GM12864 (cell line): ENCODE data around the gene NKX2-8.

ENCODE experiments used
- DNase-seq: peaks from one replicate; pipeline ENCODE4 v3.0.0-alpha.2; 2011; ENCODE audit warnings: low read depth
- H3K4me3 ChIP-seq: 2 replicates; pipeline ENCODE4 v1.5.1; 2011; ENCODE audit warnings: mild to moderate bottlenecking, low read depth, low read length, control low read depth
- CTCF ChIP-seq: IDR thresholded peaks from 2 replicates; pipeline ENCODE4 v1.5.1; 2011; ENCODE audit warnings: low read depth, mild to moderate bottlenecking, moderate library complexity, low read length, control low read depth, inconsistent platforms; ENCODE audit errors: missing control alignments

The NKX2-8 gene

GRCh38 chr14:36618641-36619040, 36.2 kb upstream of the NKX2-8 start:
- TF ChIP-seq CTCF = no peak
- no peak overlapping the region for H3K4me3 ChIP-seq
- DNase-seq = no peak

- H3K4me3 ChIP-seq = no peak overlapping the region
- no peak for DNase-seq
- TF ChIP-seq CTCF = no peak
These were observed 35.4 kb upstream of the NKX2-8 start for GRCh38 chr14:36617824-36618223.

GRCh38 chr14:36605506-36605857, 23.1 kb upstream of the NKX2-8 start:
- DNase-seq = no peak
- no peak for TF ChIP-seq CTCF
- H3K4me3 ChIP-seq = no peak overlapping the region

GRCh38 chr14:36604757-36605505, 22.5 kb upstream of the NKX2-8 start:
- peak; percentile 79 for TF ChIP-seq CTCF

GRCh38 chr14:36600431-36600830, 18.0 kb upstream of the NKX2-8 start:
- no peak for TF ChIP-seq CTCF
- no peak for DNase-seq
- no peak overlapping the region for H3K4me3 ChIP-seq

More at GRCh38 chr14:36604757-36605505, 22.5 kb upstream of the NKX2-8 start:
- H3K4me3 ChIP-seq = no peak overlapping the region
- DNase-seq = peak; percentile 25

- no peak for DNase-seq
- no peak for TF ChIP-seq CTCF
- H3K4me3 ChIP-seq = no peak overlapping the region
These were observed 9.1 kb upstream of the NKX2-8 start for GRCh38 chr14:36591482-36591881.

- DNase-seq = no peak
- H3K4me3 ChIP-seq = no peak overlapping the region
- TF ChIP-seq CTCF = no peak
These were observed 6.4 kb upstream of the NKX2-8 start for GRCh38 chr14:36588788-36589187.
